NB4 (cell line): ENCODE results near the gene KIF1B.

Experiments used
- DNase-seq: peaks from one replicate; pipeline ENCODE4 v3.0.0; 2010; ENCODE audit warnings: low read depth
- H3K4me3 ChIP-seq: one replicate; pipeline ENCODE4 v1.5.1; 2011; ENCODE audit warnings: mild to moderate bottlenecking, low read depth, low read length, moderate library complexity
- MYC ChIP-seq: IDR thresholded peaks from 2 replicates; pipeline ENCODE4 v1.6.1; 2011; ENCODE audit warnings: low read depth, low read length
- POLR2A ChIP-seq: IDR thresholded peaks from 2 replicates; pipeline ENCODE4 v1.6.1; 2011; ENCODE audit warnings: mild to moderate bottlenecking; ENCODE audit not compliant: insufficient read length; ENCODE audit errors: extremely low read depth
- TF ChIP-seq, protein P1 (sequence below): IDR thresholded peaks from 2 replicates; pipeline ENCODE4 v1.6.1; 2011; ENCODE audit warnings: low read depth, low read length
- TF ChIP-seq, protein P2 (sequence below): IDR thresholded peaks from one replicate; pipeline ENCODE4 v1.5.1; 2012; ENCODE audit warnings: low read depth, low read length

Gene KIF1B

DNA sequence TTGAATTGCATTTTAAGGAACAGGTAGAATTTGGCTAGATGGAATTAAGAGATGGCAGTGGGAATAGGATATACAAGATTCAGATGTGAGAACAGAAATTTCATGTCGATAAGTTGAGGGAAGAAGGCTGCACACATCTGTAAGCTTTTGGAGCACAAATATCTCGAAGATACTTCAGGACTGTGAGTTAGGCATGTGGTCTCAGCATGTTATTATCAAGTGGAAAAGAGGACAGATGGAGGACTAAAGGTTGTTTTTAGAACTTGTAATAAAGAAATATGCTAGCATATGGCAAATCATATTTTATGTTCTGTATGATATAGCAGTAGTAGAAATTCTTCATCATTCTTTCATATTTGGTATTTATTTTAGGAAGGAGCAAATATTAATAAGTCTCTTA lies 61.5 kb downstream of the KIF1B start:
- no peak for DNase-seq
- TF ChIP-seq, protein P1, sequence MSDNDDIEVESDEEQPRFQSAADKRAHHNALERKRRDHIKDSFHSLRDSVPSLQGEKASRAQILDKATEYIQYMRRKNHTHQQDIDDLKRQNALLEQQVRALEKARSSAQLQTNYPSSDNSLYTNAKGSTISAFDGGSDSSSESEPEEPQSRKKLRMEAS, result no peak
- TF ChIP-seq POLR2A, result no peak
- TF ChIP-seq, protein P2, sequence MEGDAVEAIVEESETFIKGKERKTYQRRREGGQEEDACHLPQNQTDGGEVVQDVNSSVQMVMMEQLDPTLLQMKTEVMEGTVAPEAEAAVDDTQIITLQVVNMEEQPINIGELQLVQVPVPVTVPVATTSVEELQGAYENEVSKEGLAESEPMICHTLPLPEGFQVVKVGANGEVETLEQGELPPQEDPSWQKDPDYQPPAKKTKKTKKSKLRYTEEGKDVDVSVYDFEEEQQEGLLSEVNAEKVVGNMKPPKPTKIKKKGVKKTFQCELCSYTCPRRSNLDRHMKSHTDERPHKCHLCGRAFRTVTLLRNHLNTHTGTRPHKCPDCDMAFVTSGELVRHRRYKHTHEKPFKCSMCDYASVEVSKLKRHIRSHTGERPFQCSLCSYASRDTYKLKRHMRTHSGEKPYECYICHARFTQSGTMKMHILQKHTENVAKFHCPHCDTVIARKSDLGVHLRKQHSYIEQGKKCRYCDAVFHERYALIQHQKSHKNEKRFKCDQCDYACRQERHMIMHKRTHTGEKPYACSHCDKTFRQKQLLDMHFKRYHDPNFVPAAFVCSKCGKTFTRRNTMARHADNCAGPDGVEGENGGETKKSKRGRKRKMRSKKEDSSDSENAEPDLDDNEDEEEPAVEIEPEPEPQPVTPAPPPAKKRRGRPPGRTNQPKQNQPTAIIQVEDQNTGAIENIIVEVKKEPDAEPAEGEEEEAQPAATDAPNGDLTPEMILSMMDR, result no peak
- TF ChIP-seq MYC, result no peak
- no peak overlapping the region for H3K4me3 ChIP-seq

DNA sequence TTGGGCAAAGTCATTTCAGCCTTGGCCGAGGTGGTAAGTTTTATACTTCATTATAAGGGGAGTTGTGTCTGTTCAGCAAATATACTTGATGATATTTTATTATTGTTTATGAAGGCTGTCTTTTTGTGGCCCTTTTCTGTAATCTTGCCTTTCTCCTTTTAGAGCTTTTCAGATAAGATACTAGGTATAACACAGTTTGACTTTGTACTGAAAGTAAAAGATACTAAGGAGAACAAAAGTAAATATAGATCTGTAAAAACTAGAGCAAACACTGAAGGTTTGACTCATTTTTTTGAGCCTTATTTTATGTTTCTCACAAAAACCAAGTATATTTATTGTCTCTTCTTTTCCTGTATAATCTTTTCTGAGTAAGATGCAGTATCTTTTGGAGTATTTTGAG lies 61.9 kb downstream of the KIF1B start:
- TF ChIP-seq, protein P2, result no peak
- TF ChIP-seq, protein P1, result no peak
- no peak for TF ChIP-seq POLR2A
- TF ChIP-seq MYC, result no peak
- H3K4me3 ChIP-seq, result no peak overlapping the region

DNA sequence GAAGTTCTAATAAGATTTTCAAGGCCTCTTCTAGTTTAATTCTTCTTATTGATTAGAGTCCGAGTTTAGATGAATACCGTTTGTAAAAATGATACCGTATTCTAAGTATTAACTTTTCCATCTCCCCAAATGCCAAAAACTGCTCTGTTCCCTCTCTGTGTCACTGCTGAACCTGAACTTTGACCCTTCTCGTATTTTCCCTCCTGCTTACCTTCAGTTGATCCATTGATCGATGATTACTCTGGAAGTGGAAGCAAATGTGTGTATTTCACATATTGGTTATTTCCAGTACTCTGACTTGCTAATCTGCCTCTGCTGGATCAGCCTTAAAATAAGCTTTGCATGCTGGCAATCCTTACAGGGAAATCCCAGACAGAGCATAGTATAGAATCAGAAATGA lies 68.5 kb downstream of the KIF1B start:
- no peak overlapping the region for H3K4me3 ChIP-seq
- TF ChIP-seq, protein P1, result no peak
- TF ChIP-seq, protein P2, result no peak
- no peak for TF ChIP-seq MYC
- no peak for TF ChIP-seq POLR2A
- DNase-seq, result no peak

More for the DNA sequence above, 61.9 kb downstream of the KIF1B start:
- DNase-seq, result no peak

DNA sequence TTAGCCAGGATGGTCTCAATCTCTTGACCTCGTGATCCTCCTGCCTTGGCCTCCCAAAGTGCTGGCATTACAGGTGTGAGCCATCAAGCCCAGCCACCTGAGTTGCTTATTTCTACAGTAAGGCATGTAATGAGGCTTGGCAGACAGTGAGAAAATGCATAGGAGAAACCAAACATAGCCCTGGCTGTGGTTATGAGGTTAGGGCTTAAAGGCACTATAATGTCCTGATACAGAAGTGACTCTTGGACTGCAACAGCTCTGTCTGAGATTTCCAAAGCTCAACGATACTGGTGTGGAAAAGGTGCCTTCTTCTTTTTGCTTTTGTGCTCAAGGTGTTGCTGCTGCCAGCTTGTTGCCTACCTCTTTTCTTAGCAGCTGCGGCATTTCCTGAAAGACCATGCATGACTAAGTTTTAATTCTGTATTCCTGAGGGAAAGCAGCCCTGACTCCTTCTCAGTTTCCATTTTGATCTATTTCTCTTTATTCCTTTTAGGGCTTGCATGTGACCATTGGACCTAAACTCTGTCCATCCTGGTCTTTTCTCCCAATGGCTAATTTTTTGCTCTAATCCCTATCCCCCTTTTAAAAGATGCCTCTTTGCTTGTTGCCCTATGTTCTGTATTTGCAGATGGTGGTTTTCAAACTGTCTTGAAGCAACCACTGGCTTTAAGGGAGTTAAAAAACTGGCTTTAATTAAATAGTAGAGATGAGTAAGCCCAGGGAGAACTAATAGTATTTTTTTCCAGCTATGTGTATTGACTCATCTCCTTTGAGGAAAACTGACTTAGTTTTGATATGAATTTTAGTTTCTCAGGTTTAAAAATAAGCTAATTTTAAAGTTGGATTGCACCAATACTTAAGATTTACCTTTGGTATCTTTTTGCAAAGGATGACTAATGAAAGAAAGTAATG lies 70.3 kb downstream of the KIF1B start:
- TF ChIP-seq, protein P2, result no peak
- no peak for TF ChIP-seq POLR2A
- TF ChIP-seq MYC, result no peak
- TF ChIP-seq, protein P1, result no peak
- no peak for DNase-seq
- no peak overlapping the region for H3K4me3 ChIP-seq

DNA sequence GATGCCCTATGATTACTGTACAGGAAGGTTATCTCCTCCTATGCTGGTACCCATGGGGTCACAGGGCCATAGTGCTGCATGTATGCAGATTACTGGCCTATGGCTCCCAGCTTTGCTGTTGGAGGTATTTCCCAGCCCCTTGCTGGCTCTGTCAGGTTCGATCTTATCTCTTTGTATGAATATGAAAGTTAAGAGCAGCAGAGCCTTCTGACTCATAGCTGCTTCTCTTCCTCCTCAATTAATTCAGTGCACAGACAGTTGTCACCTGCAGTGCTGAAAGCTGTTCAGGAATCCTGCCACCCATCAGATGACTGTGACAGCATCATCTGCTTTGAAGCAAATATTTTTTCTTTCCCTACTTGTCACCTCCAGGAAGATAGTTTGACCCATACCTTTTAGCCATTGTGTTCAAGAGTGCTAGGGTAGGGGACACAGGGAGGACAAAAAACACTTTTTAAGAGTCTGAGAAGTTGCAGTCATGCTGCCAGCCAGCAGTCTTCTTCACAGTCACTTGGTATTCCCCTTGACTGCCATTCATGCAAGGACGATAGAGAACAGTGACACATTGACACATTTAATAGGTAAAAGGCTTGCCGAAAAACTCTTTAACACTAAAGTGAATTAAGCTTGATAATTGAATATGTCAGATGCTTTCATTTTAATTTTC lies 73.1 kb downstream of the KIF1B start:
- no peak overlapping the region for H3K4me3 ChIP-seq
- DNase-seq, result no peak
- TF ChIP-seq MYC, result no peak
- TF ChIP-seq POLR2A, result no peak
- TF ChIP-seq, protein P2, result no peak
- TF ChIP-seq, protein P1, result no peak
